NT2/D1 (cell line): ENCODE data around the gene SRGAP1.

ENCODE experiments used
- SUZ12 ChIP-seq: IDR thresholded peaks from 2 replicates; pipeline ENCODE4 v1.6.1; 2011; ENCODE audit not compliant: insufficient read length, insufficient read depth; ENCODE audit errors: extremely low read depth
- YY1 ChIP-seq: IDR thresholded peaks from 2 replicates; pipeline ENCODE4 v1.6.1; 2011; ENCODE audit not compliant: insufficient read length, insufficient read depth
- ZNF274 ChIP-seq: IDR thresholded peaks from 2 replicates; pipeline ENCODE4 v1.6.1; 2011; ENCODE audit warnings: mild to moderate bottlenecking, low read depth, low read length

GRCh38 chr12:64018524-64018923 lies 174.0 kb downstream of the SRGAP1 start:
- TF ChIP-seq YY1 (no peak), ZNF274 (no peak), SUZ12 (no peak)
